GM18508 (cell line): ENCODE results near the gene MAGEA6.
"Not testable (repeated sequence)": the region's sequence is repeated elsewhere in the genome, so short reads cannot be mapped to it uniquely, and the experiment has no call there.

Experiments
- ATAC-seq: cut with Tn5 transposase; IDR thresholded peaks from one replicate; pipeline ENCODE4 v1.9.1; 2021; ENCODE audit warnings: moderate number of reproducible peaks; ENCODE audit not compliant: insufficient read depth, unreplicated experiment

MAGEA6 gene, protein sequence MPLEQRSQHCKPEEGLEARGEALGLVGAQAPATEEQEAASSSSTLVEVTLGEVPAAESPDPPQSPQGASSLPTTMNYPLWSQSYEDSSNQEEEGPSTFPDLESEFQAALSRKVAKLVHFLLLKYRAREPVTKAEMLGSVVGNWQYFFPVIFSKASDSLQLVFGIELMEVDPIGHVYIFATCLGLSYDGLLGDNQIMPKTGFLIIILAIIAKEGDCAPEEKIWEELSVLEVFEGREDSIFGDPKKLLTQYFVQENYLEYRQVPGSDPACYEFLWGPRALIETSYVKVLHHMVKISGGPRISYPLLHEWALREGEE

DNA sequence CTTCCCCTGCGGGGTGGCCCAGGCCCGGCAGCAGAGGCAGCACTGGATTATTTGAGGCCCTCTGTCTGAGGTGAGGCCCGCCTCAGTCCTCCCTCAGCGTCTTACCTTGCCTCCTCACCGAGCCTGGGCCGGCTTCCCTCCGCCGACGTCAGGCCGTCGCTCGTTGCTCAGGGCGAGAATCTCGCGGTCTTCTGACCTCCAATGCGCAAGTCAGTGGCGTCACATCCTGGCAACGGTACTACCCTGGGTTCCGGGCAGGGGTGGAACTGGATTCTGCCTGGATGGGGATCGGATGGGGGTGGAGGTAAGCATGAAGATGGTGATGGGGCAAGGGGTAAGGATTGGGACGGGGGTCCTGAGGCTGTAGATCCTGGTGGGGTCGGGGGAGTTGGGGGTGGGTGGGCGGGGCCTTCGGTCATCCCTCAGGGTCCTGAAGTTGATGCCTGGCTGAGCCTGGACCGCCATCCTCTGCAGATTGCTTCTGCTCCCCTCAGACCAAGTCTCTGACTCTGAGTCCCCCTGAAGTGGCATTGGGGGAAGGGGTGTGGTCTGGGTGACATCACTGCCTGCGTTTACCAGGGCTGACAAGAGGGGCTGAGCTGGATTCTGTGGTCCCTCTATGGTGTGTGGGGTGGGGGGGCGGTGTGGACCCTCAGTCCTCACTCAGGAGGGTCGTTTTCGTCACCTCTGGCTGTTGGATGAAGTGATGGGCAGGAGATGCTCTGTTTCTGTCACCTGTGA lies at the start of gene MAGEA6:
Gene MAGEA6 (minus strand): TSS at position 141 of the 741 bp plus-strand sequence. CDS start 2,039 bp downstream, outside the sequence.
- ATAC-seq, result not testable (repeated sequence)

DNA sequence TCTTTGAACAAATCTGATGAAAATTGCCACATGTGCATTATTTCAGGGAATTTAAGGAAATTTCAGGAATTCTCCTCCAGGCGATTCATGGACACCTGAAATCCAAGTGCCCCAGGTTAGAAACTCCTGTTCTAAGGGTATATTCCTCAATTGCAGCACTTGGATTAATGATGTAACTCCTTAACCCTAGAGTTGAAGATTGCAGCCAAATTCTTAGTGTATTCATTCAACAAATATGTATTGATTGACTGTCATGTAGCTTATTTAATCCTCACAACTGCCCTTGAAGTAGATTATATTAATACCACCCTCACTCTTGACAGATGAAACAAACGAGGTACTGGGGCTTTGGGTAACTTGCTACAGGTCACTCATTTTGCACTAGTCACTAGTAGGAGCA lies 49.8 kb upstream of the MAGEA6 start:
- ATAC-seq, result no peak

DNA sequence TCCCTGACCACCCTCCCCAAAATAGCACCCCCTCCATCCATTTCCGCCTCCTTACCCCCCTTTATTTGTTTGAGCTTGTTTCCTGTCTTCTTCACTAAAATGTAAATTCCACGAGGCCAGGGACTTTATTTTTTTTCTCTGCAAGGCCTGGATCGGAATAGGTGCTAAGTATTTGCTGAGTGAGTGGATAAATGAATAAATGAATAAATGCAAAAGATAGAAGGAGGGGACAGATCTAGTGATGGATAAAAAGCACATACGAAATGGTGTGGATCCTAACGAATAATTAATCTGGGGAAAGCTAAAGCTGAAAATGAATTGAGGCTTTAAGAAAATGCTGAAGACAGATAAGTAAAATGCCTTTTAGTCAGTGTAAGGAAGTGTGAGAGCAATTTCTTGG lies 48.9 kb upstream of the MAGEA6 start:
- ATAC-seq, result no peak

DNA sequence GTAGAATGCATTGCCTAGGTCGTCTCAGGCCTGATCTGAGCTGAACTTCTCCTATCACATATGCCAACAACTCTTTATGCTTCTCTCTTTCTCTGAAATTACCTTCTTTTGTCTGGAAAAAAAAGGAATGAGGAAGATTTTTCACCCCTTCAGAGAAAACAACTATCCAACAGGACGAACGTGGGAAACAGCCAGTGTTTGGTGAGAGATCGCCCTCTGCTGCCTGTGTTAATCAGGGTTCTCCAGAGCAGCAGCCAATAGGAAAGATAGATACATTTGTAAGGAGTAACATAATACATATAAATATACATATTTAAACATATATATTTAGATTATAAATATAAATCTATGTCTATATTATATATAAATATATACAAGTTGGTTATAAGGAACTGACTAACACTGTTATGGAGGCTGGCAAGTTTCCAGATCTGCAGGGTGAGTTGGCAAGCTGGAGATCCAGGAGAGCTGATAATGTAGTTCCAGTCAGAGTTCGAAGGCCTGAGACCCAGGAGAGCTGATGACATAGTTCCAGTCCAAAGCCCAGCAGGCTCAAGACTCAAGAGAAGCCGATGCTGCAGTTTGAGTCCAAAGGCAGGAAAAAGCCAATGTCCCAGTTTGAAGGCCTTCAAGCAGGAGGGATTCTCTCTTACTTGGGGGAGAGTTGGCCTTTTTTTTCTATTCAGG lies 47.7 kb upstream of the MAGEA6 start:
- ATAC-seq, result no peak

DNA sequence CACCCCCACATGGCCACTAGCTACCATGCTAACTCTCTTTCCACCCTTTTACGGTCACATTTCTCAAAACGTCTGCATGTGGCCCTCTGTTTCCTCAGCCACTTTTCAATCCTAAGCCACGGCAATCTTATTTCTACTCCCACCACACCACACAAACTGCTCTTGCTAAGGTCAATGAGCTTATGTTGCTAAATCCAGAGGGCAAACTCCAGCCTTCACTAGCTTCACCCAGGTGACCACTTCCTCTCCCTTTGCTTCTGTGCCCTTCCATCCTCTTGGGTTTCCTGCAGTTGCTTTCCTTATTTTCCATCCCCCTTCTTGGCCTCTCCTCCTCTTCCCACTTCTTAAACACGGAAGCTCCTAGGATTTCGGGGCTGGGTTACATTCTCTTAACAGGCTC lies 44.6 kb upstream of the MAGEA6 start:
- no peak for ATAC-seq

DNA sequence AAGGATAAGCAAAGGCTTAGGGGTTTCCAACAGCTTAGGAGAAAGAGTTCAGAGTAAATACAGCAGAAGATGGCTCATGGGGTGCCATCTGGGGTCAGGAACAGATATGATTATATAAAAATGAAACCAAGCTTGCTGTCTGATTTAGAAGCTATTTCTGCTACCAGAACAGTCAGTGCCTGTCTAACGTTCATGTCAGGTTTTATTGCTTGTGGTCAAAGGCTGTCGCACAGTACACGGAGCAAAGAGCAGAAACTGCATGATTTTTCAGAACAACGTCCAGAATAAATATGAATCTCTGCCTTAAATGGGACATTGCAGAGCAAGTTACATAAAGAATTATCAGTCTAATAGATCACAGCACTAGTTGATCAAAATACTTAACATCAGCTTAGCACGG lies 43.7 kb upstream of the MAGEA6 start:
- ATAC-seq, result no peak

DNA sequence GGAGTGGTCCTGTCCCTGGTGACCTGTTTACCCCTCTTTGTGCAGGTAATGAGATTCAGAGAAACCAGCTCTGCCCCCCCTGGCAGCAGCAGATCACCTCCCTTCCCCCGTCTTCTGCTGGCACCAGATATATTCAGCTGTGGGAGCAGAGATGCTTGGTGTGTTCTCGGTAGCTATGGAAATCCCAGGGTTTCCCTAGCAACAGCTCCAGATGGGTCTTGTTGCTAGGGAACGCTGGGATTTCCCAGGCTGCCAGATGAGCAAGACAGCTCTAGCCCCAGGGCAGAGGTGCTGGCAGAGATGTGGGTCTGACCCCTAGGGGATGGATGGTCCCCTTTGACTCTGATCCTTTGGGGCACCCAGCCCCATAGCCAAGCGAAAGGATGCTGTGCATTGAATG lies 40.9 kb upstream of the MAGEA6 start:
- no peak for ATAC-seq

DNA sequence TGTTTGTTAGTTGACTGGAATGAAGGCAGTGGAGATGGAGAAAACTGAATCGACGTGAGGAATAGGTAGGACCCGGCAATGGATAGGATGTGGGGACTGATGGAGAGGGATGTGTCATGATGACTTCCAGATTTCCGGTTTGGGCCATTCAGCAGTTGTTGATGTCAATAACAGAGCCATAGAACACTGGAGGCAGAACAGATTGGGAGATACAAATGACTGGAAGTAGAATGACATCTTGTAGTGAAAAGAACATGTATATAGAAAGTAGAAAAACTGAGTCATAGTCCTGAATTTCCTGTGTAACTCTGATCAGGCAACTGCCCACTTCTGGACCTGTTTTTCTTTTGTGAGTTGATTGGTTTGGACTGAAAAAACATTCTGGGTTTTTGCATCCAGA lies 36.5 kb upstream of the MAGEA6 start:
- no peak for ATAC-seq

DNA sequence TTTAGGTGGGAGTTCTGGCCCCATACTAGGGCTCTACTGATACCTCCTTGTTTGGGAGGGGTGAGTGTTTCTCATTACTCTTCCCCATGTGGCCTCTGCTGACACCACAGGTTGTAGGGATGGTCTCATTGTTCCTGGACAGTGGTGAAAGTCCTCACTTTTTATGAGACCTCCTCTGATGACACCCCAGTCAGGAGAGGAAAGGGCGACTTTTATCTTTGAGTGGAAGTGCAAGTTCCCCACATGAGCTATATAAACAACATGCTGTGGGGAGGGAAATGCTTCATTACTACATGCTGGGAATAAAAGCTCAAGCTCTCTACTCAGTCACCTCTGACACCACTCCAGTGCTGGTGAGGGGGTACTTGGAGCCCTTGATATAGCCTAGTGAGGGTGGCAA lies 29.5 kb upstream of the MAGEA6 start:
- no peak for ATAC-seq

DNA sequence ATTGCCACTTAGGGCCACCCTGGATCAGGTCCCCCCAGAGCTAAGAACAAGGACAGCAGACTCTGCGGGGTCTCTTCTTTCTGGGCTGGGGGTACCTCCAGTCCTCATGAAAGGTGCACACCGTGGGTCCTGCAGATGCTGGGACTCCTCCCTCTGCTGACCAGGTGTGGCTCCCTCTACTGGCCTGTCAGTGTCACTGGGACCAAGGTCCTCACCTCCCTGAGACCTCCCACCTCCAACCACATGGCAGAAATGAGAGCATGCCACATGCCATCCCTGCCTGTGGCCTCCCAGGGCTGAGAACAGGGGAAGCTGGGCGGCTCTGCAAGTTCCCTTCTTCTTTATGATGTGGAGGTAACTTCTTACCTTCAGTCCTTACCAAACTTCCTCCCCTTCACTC lies 17.6 kb upstream of the MAGEA6 start:
- ATAC-seq, result not testable (repeated sequence)

DNA sequence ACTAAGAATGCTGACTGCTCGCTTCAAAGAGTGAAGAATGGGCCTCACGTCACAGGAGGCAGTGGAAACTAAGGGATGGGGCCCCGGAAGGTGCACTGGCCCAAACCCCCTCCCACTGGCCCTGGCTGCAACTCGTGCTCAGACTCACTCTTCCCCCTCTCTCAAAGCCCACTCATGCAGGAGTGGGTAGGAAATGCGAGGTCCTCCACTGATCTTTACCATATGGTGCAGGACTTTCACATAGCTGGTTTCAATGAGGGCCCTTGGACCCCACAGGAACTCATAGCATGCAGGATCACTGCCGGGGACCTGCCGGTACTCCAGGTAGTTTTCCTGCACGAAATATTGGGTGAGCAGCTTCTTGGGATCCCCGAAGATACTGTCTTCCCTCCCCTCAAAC lies 2.9 kb downstream of the MAGEA6 start:
- ATAC-seq, result not testable (repeated sequence)

DNA sequence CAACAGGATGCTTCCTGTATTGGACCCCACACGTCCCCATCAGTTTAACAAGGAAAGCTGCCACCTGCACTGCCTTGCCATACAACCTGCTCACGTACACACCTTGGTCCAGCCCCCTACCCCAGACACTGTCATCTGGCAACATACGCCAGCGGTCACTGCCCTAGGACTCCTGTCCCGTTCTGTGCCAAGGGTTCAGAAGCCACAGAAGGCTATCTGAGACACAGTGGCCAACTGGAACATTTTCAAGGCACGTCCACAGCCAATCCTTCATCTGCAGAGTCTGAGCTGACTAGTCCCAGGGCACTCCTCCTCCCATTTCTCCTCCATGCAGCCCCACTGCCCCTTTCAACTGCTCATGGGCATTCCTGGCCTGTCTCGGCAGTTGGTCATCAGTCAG lies 7.9 kb downstream of the MAGEA6 start:
- ATAC-seq, result not testable (repeated sequence)

DNA sequence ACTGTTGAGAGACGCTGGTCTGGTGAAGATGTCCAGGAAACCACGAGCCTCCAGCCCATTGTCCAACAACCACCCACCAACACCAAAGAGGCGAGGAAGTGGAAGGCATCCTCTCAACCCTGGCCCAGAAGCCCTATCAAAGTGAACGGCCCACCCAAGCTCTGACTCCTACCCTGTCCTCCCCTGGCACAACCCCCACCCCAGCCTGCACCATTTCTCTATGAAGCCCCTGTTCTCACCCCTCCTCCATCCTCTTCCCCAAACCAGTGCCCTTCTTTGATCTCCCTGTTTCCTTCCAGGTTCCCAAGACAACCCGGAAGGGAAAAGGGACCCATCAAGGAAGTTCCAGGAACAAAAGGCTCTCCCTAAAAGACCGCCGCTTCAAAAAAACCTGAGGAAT lies 9.9 kb downstream of the MAGEA6 start:
- not testable (repeated sequence) for ATAC-seq

DNA sequence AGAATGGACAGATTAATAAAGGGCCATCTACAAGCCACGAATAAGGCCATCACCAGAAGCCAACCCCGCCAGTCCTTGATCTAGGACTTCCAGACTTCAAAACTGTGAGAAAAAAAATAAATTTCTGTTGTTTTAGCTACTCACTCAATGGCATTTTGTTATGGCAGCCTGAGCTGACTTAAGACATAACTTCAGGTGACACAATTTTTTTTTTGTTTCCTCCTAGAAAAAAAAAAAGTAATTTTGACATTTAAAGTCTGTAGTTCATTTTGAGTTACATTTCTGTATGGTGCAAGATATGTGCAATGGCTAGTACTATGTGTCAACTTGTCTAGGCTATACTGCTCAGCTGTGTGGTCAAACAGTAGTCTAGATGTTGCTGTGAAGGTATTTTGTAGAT lies 10.6 kb downstream of the MAGEA6 start, which contains the start of gene CSAG3:
Gene CSAG3 (plus strand): TSS at position 301 of the 400 bp plus-strand sequence.
- ATAC-seq, result not testable (repeated sequence)

DNA sequence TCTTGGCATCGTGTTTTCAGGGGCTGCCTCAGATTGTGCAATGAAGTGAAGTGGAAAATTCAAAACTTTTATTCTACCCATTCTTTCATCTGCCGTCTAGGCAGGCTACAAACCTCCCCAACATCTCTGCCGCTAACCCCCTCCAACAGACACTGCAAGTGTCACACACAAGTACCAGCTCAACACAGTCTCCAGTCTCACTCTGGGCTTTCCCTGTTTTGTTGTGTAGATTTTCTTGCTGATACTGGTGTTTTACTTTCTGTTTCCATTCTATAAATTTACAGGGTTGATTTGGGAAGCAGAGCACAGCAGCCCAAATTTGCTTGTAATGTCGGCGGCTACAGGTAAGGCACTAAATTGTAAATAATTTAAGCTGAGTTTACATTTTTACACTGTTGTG lies 14.6 kb downstream of the MAGEA6 start:
- not testable (repeated sequence) for ATAC-seq

DNA sequence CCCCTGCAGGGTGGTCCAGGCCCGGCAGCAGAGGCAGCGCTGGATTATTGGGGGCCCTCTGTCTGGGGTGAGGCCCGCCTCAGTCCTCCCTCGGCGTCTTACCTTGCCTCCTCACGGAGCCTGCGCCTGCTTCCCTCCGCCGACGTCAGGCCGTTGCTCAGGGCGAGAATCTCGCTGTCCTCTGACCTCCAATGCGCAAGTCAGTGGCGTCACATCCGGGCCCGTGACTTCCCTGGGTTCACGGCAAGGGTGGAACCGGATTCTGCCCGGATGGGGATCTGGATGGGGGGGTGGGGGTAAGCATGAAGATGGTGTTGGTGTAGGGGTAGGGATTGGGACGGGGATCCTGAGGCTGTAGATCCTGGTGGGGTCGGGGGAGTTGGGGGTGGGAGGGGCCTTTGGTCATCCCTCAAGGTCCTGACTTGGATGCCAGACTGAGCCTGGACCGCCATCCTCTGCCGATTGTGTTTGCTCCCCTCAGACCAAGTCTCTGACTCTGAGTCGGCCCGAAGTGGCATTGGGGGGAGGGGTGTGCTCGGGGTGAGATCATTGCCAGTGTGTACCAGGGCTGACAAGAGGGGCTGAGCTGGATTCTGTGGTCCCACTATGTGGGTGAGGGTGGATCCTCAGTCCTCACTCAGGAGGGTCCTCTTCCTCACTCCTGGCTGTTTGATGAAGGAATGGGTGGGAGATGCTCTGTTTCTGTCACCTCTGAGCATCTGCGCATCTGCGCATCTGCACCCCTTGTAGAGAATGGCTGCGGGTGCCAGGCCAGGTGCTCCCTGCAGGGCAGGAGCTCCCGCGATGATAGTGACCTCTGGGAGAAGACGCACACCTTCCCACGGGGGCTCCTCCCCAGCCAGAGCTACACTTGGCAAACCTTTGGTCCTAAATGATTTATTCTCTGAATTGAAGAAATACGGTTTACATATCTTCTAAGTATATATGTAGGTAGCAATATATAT lies 15.5 kb downstream of the MAGEA6 start, which contains the start of gene MAGEA2:
Gene MAGEA2 (minus strand): TSS at position 157 of the 965 bp plus-strand sequence. CDS start 2,479 bp downstream, outside the sequence.
- ATAC-seq, result not testable (repeated sequence)

DNA sequence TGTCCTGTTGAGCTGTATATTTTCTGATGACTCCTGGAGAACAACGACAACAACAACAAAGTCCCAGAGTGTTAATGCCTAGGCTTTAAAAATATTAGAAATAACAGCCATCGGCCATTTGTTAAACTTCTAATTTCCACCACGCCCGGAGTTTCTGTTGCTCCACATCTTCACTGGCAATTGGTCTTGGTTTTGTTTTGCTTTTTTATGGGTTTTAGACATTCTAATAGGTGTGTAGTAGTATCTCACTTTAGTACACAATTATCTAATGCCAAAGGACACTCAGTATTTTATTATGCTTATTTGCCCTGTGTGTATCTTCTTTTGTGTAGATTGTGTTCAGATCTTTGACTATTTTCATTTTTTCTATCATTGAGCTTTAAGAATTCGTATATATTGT lies 30.9 kb downstream of the MAGEA6 start:
- no peak for ATAC-seq

DNA sequence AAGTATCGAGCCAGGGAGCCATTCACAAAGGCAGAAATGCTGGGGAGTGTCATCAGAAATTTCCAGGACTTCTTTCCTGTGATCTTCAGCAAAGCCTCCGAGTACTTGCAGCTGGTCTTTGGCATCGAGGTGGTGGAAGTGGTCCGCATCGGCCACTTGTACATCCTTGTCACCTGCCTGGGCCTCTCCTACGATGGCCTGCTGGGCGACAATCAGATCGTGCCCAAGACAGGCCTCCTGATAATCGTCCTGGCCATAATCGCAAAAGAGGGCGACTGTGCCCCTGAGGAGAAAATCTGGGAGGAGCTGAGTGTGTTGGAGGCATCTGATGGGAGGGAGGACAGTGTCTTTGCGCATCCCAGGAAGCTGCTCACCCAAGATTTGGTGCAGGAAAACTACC lies 33.0 kb downstream of the MAGEA6 start:
- not testable (repeated sequence) for ATAC-seq

DNA sequence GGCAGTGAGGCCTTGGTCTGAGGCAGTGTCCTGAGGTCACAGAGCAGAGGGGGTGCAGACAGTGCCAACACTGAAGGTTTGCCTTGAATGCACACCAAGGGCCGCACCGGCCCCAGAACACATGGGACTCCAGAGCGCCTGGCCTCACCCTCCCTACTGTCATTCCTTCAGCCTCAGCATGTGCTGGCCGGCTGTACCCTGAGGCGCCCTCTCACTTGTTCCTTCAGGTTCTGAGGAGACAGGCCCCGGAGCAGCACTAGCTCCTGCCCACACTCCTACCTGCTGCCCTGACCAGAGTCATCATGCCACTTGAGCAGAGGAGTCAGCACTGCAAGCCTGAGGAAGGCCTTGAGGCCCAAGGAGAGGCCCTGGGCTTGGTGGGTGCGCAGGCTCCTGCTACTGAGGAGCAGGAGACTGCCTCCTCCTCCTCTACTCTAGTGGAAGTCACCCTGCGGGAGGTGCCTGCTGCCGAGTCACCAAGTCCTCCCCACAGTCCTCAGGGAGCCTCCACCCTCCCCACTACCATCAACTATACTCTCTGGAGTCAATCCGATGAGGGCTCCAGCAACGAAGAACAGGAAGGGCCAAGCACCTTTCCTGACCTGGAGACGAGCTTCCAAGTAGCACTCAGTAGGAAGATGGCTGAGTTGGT lies 33.5 kb downstream of the MAGEA6 start:
- no peak for ATAC-seq
